Glutamatergic neuron (in vitro differentiated cells): ENCODE results near the gene PRKCH. TPM values are rescaled to one million over a fixed set of nuclear protein-coding genes. Genes with fewer than 3 reads are reported as not detected.

Experiments
- DNase-seq: peaks from one replicate; pipeline ENCODE4 v3.0.0; 2022
- H3K27ac Mint-ChIP-seq: one replicate; pipeline ENCODE4 v1.8.0; 2020; ENCODE audit warnings: mild to moderate bottlenecking, mixed read lengths, inconsistent platforms; ENCODE audit not compliant: unreplicated experiment
- H3K27me3 Mint-ChIP-seq: one replicate; pipeline ENCODE4 v1.8.0; 2020; ENCODE audit warnings: mild to moderate bottlenecking, moderate library complexity, mixed read lengths, inconsistent platforms; ENCODE audit not compliant: unreplicated experiment
- H3K36me3 Mint-ChIP-seq: one replicate; pipeline ENCODE4 v1.8.0; 2020; ENCODE audit warnings: mild to moderate bottlenecking, mixed read lengths, inconsistent platforms; ENCODE audit not compliant: unreplicated experiment
- H3K4me1 Mint-ChIP-seq: one replicate; pipeline ENCODE4 v1.8.0; 2020; ENCODE audit warnings: mild to moderate bottlenecking, low read depth, mixed read lengths, inconsistent platforms; ENCODE audit not compliant: unreplicated experiment
- H3K4me3 Mint-ChIP-seq: one replicate; pipeline ENCODE4 v1.8.0; 2020; ENCODE audit warnings: mild to moderate bottlenecking, mixed read lengths, inconsistent platforms; ENCODE audit not compliant: unreplicated experiment
- H3K9me3 Mint-ChIP-seq: one replicate; pipeline ENCODE4 v1.8.0; 2020; ENCODE audit warnings: mild to moderate bottlenecking, moderate library complexity, mixed read lengths, inconsistent platforms; ENCODE audit not compliant: unreplicated experiment
- total RNA-seq: library from RNA; stranded (reverse); fragmentation: NEBNext Ultra II Directional; extraction: Animal tissue kit (Norgen Biotek cat#: 25700); gene quantifications from one replicate; pipeline ENCODE4 v1.2.1, GENCODE V29; 2021; ENCODE audit not compliant: unreplicated experiment
- TF ChIP-seq, protein P1 (sequence below): fragments of 200-600 bp; sonication (generic); IDR thresholded peaks from one replicate; pipeline ENCODE4 v1.5.0; 2021; ENCODE audit not compliant: partially characterized antibody, unreplicated experiment

Gene PRKCH
- total RNA-seq, 1 donor from 2014 or later = 0.54 TPM

DNA sequence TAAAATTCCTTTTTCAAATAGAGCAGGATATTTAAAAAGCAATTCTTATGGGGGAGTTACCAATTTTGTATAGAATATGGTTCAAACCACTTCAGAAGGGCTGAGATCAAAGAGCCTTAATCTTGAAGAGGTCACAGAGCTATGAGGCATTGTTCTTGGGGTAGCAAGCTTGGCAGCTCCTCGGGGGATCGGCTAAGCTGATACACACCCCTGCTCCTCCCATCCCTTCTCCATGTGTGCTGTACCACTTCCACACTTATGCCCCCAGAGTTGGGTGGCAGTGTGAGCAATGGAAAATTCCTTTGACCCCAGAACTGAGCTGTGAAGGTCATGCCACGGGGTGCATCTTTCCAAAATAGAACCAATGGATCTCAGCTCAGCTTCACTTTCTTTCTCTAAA is 25.2 kb upstream of the PRKCH start:
- Mint-ChIP-seq H3K36me3 (no peaks in the 10 kb centered on the region), H3K4me1 (no peaks in the 10 kb centered on the region), H3K4me3 (no peak overlapping the region), H3K27me3 (no peaks in the 10 kb centered on the region), H3K27ac (no peak overlapping the region), H3K9me3 (peaks cover 2% of the 10 kb centered on the region)
- TF ChIP-seq, protein P1, sequence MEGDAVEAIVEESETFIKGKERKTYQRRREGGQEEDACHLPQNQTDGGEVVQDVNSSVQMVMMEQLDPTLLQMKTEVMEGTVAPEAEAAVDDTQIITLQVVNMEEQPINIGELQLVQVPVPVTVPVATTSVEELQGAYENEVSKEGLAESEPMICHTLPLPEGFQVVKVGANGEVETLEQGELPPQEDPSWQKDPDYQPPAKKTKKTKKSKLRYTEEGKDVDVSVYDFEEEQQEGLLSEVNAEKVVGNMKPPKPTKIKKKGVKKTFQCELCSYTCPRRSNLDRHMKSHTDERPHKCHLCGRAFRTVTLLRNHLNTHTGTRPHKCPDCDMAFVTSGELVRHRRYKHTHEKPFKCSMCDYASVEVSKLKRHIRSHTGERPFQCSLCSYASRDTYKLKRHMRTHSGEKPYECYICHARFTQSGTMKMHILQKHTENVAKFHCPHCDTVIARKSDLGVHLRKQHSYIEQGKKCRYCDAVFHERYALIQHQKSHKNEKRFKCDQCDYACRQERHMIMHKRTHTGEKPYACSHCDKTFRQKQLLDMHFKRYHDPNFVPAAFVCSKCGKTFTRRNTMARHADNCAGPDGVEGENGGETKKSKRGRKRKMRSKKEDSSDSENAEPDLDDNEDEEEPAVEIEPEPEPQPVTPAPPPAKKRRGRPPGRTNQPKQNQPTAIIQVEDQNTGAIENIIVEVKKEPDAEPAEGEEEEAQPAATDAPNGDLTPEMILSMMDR = no peak
- DNase-seq = no peak

DNA sequence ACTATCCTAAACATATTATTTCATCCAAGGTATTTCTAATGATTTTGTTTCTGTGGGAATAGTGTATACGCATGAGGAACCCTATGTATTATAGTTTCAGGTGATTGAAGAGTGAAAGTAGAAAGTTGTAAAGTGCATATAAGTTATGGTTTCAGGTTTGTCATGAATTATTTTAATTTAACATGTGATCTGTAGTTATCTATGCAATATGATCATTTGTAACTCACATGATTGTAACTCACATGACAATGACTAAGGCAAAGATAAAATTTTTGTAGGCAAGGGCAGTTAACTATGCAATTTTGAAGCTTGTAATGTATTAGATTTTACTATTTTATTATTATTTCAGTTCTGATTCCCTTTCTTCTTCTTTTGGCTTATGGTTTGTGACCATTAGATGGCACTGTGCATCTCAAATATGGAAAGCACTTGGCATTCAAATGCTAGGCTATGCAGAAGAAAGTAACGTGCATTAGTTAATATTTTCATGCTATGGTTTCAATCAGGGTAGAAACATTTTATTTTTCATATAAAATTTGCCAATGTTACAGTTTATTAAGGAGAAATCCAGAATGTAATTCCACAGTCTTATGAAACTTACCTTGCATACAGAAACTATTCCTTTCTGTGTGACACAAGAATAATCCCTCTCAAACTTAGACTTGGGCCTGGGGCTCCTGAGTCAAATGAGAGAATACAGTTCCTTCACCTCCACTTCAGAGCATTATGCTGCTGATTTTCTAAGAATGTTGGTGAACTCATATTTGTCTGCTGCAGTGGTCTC is 24.5 kb upstream of the PRKCH start:
- H3K27ac Mint-ChIP-seq = no peak overlapping the region
- H3K9me3 Mint-ChIP-seq = peaks cover 2% of the 10 kb centered on the region
- no peak for DNase-seq
- no peaks in the 10 kb centered on the region for H3K36me3 Mint-ChIP-seq
- H3K4me3 Mint-ChIP-seq = no peak overlapping the region
- TF ChIP-seq, protein P1 = peak; percentile 46
- H3K27me3 Mint-ChIP-seq = no peaks in the 10 kb centered on the region
- no peaks in the 10 kb centered on the region for H3K4me1 Mint-ChIP-seq

DNA sequence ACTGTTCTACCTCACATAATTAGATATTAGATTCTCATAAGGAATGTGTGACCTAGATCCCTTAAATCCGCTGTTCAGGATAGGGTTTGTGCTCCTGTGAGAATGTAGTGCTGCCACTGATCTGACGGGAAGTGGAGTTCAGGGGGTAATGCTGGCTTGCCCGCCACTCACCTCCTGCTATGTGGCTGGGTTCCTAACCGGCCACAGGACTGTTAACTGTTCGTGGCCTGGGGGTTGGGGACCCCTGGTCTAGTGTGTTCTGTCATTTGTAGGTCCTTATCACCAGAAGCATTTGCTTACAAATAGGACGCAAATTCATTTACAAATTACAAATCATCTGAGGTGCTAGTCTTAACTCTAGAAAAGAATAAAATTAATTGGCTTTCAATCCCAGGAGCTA is 23.8 kb upstream of the PRKCH start:
- Mint-ChIP-seq H3K36me3 (no peaks in the 10 kb centered on the region), H3K4me1 (no peaks in the 10 kb centered on the region), H3K27ac (no peak overlapping the region), H3K27me3 (no peaks in the 10 kb centered on the region), H3K9me3 (peaks cover 2% of the 10 kb centered on the region), H3K4me3 (no peak overlapping the region)
- no peak for DNase-seq
- TF ChIP-seq, protein P1 = no peak

DNA sequence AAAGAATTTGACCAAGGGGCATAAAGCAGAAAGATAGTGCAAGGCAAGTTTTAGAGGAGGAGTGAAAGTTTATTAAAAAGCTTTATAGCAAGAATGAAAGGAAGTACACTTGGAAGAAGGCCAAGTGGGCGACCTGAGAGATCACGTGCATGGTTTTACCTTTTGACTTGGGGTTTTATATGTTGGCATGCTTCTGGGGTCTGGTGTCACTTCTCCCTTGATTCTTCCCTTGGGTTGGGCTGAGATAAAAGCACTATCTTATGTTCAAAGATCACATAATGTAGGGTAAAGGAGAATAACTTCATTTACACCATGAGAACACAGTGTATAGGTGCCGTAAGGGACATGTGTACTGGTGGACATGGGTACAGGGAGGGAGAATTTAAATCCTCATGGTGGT is 22.6 kb upstream of the PRKCH start:
- no peak overlapping the region for H3K27ac Mint-ChIP-seq
- DNase-seq = no peak
- H3K4me3 Mint-ChIP-seq = no peak overlapping the region
- no peaks in the 10 kb centered on the region for H3K27me3 Mint-ChIP-seq
- no peaks in the 10 kb centered on the region for H3K4me1 Mint-ChIP-seq
- peaks cover 5% of the 10 kb centered on the region for H3K36me3 Mint-ChIP-seq
- TF ChIP-seq, protein P1 = no peak
- H3K9me3 Mint-ChIP-seq = peaks cover 2% of the 10 kb centered on the region

DNA sequence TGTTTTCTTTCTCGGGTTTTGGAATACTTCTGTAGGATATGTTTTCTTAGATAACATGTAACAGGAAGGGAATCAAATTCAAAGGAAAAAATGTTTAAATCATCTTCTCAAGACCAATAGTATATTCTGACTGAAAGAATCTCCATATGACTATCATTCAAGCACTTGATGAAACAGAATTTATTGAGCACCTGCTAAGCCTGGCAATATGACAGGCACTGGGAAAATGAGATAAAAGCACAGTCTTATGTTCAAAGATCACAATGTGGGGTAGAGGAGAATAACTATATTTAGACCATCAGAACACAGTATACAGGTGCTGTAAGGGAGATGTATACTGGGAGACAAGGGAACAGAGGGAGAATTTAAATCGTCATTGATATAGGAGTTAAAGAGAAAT is 21.2 kb upstream of the PRKCH start:
- Mint-ChIP-seq H3K4me3 (no peak overlapping the region), H3K36me3 (peaks cover 5% of the 10 kb centered on the region), H3K27ac (no peak overlapping the region), H3K27me3 (no peaks in the 10 kb centered on the region), H3K4me1 (no peaks in the 10 kb centered on the region), H3K9me3 (peaks cover 2% of the 10 kb centered on the region)
- DNase-seq = no peak
- TF ChIP-seq, protein P1 = no peak
